ENCODE measurements around the gene TNMD. TPM values are rescaled to one million over a fixed set of nuclear protein-coding genes. Genes with fewer than 3 reads are reported as not detected.

The TNMD gene
- total RNA-seq, 2 experiments from 2014 or later, result not detected

- POLR2A ChIA-PET, result no interaction called here
- CTCF ChIA-PET, result no interaction called here
- TF ChIP-seq CTCF (IDR thresholded peaks at IDR 0.05), result no peak
Observed at GRCh38 chrX:100591256-100592051, 6.7 kb downstream of the TNMD start.

GRCh38 chrX:100593126-100593525, 8.4 kb downstream of the TNMD start:
- ATAC-seq (ENCODE audit: poor library complexity), result no peak
- Histone ChIP-seq H3K36me3 (ENCODE audit: insufficient read depth, low read length) (no peaks in the 10 kb centered on the region), H3K4me3 (ENCODE audit: low read length) (no peak overlapping the region), H3K27ac (ENCODE audit: low read depth in 1 of 2, low read length in 2 of 2) (no peak overlapping the region), H3K4me1 (ENCODE audit: insufficient read depth, low read length) (no peaks in the 10 kb centered on the region), H3K9me3 (ENCODE audit: control insufficient read depth in 1 of 2, insufficient read depth in 1 of 2, low read length in 2 of 2) (no peaks in the 10 kb centered on the region), H3K27me3 (ENCODE audit: control insufficient read depth in 1 of 2, insufficient read depth in 2 of 2, low read length in 2 of 2) (no peaks in the 10 kb centered on the region)
- ChIA-PET POLR2A (no interaction called here), CTCF (no interaction called here)
- Mint-ChIP-seq H3K27me3 (no peaks in the 10 kb centered on the region), H3K4me1 (ENCODE audit: low read depth) (no peaks in the 10 kb centered on the region), H3K4me3 (no peak overlapping the region), H3K36me3 (ENCODE audit: low read depth) (no peaks in the 10 kb centered on the region), H3K9me3 (no peaks in the 10 kb centered on the region), H3K27ac (no peak overlapping the region)
- DNase-seq, result no peak
- intact Hi-C loops (cut with DNase I, micrococcal nuclease), result no loop called here
- TF ChIP-seq CTCF (IDR thresholded peaks at IDR 0.05), result no peak

More at GRCh38 chrX:100591256-100592051, 6.7 kb downstream of the TNMD start:
- no peaks in the 10 kb centered on the region for H3K9me3 Mint-ChIP-seq
- no peaks in the 10 kb centered on the region for H3K4me1 Mint-ChIP-seq (ENCODE audit: low read depth)
- no peaks in the 10 kb centered on the region for H3K27me3 ChIP-seq (ENCODE audit: control insufficient read depth in 1 of 2, insufficient read depth in 2 of 2, low read length in 2 of 2)
- H3K27ac Mint-ChIP-seq, result no peak overlapping the region
- intact Hi-C loops (cut with DNase I, micrococcal nuclease), result no loop called here
- H3K4me3 Mint-ChIP-seq, result no peak overlapping the region
- no peak overlapping the region for H3K4me3 ChIP-seq (ENCODE audit: low read length)
- no peak for DNase-seq
- no peaks in the 10 kb centered on the region for H3K36me3 Mint-ChIP-seq (ENCODE audit: low read depth)
- no peaks in the 10 kb centered on the region for H3K9me3 ChIP-seq (ENCODE audit: control insufficient read depth in 1 of 2, insufficient read depth in 1 of 2, low read length in 2 of 2)
- ATAC-seq (ENCODE audit: poor library complexity), result no peak
- H3K4me1 ChIP-seq (ENCODE audit: insufficient read depth, low read length), result no peaks in the 10 kb centered on the region
- H3K36me3 ChIP-seq (ENCODE audit: insufficient read depth, low read length), result no peaks in the 10 kb centered on the region
- H3K27ac ChIP-seq (ENCODE audit: low read depth in 1 of 2, low read length in 2 of 2), result no peak overlapping the region
- H3K27me3 Mint-ChIP-seq, result no peaks in the 10 kb centered on the region

- Histone ChIP-seq H3K4me1 (ENCODE audit: insufficient read depth, low read length) (no peaks in the 10 kb centered on the region), H3K27me3 (ENCODE audit: control insufficient read depth in 1 of 2, insufficient read depth in 2 of 2, low read length in 2 of 2) (no peaks in the 10 kb centered on the region), H3K27ac (ENCODE audit: low read depth in 1 of 2, low read length in 2 of 2) (no peak overlapping the region), H3K36me3 (ENCODE audit: insufficient read depth, low read length) (no peaks in the 10 kb centered on the region), H3K9me3 (ENCODE audit: control insufficient read depth in 1 of 2, insufficient read depth in 1 of 2, low read length in 2 of 2) (no peaks in the 10 kb centered on the region), H3K4me3 (ENCODE audit: low read length) (no peak overlapping the region)
- Mint-ChIP-seq H3K36me3 (ENCODE audit: low read depth) (no peaks in the 10 kb centered on the region), H3K27me3 (no peaks in the 10 kb centered on the region), H3K4me1 (ENCODE audit: low read depth) (no peaks in the 10 kb centered on the region), H3K27ac (no peak overlapping the region), H3K9me3 (no peaks in the 10 kb centered on the region), H3K4me3 (no peak overlapping the region)
- CTCF ChIA-PET, result no interaction called here
- intact Hi-C loops (cut with DNase I, micrococcal nuclease), result no loop called here
- ATAC-seq (ENCODE audit: poor library complexity) (no peak), DNase-seq (no peak)
- no peak for TF ChIP-seq CTCF (IDR thresholded peaks at IDR 0.05)
- POLR2A ChIA-PET, result no interaction called here
Observed at GRCh38 chrX:100593581-100593980, 8.8 kb downstream of the TNMD start.
